Loucy (cell line): ENCODE results near the gene RNF169.

Experiments
- CTCF ChIP-seq: fragments of 200-600 bp; sonication (generic); conservative IDR thresholded peaks from 2 replicates; pipeline ENCODE4 v1.5.1; 2014; ENCODE audit warnings: mild to moderate bottlenecking, antibody characterized with exemption, low read length
- EZH2phosphoT487 ChIP-seq: fragments of 200-600 bp; IDR thresholded peaks from 2 replicates; pipeline ENCODE4 v1.6.1; 2018; ENCODE audit warnings: antibody characterized with exemption, mild to moderate bottlenecking, moderate library complexity, borderline replicate concordance

- TF ChIP-seq CTCF (no peak), EZH2phosphoT487 (no peak)
These were observed at the start of gene RNF169 for GRCh38 chr11:74748211-74749126.
